ENCODE results near the gene ATP8B4. TPM values are rescaled to one million over a fixed set of nuclear protein-coding genes. Genes with fewer than 3 reads are reported as not detected.

The ATP8B4 gene
- total and polyA plus RNA-seq, 2 donors from 2014 or later, result 2.1 to 12.5 TPM

- Histone ChIP-seq H3K27me3 (ENCODE audit: control insufficient read depth, insufficient read depth, low read length) (no peaks in the 10 kb centered on the region), H3K36me3 (ENCODE audit: control insufficient read depth in 2 of 3, insufficient read depth in 3 of 3, low read length in 3 of 3) (no peaks in the 10 kb centered on the region), H3K4me1 (ENCODE audit: control insufficient read depth in 2 of 3, insufficient read depth in 2 of 3, low read depth in 1 of 3, low read length in 3 of 3) (no peaks in the 10 kb centered on the region), H3K9ac (ENCODE audit: low read length in 3 of 3) (no peak overlapping the region), H3K4me3 (ENCODE audit: low read length in 3 of 3) (no peak overlapping the region), H3K27ac (ENCODE audit: low read depth in 2 of 2, low read length in 2 of 2) (no peak overlapping the region), H3K9me3 (ENCODE audit: control insufficient read depth in 2 of 3, insufficient read depth in 1 of 3, low read length in 3 of 3) (no peaks in the 10 kb centered on the region)
- TF ChIP-seq CTCF (IDR thresholded peaks at IDR 0.05; ENCODE audit: borderline replicate concordance, extremely low read depth, insufficient read depth), result no peak
- FAIRE-seq, result no peak
- DNase-seq, result no peak
- intact Hi-C loops (cut with DNase I), result no loop called here
These were observed 88.6 kb downstream of the ATP8B4 start for GRCh38 chr15:50030456-50030855.

GRCh38 chr15:50028326-50028725 lies 90.7 kb downstream of the ATP8B4 start:
- H3K9me3 ChIP-seq (ENCODE audit: control insufficient read depth in 2 of 3, insufficient read depth in 1 of 3, low read length in 3 of 3), result no peaks in the 10 kb centered on the region
- intact Hi-C loops (cut with DNase I), result no loop called here
- no peak overlapping the region for H3K27ac ChIP-seq (ENCODE audit: low read depth in 2 of 2, low read length in 2 of 2)
- H3K9ac ChIP-seq (ENCODE audit: low read length in 3 of 3), result no peak overlapping the region
- no peaks in the 10 kb centered on the region for H3K4me1 ChIP-seq (ENCODE audit: control insufficient read depth in 2 of 3, insufficient read depth in 2 of 3, low read depth in 1 of 3, low read length in 3 of 3)
- FAIRE-seq (no peak), DNase-seq (no peak)
- H3K4me3 ChIP-seq (ENCODE audit: low read length in 3 of 3), result no peak overlapping the region
- TF ChIP-seq CTCF (IDR thresholded peaks at IDR 0.05; ENCODE audit: borderline replicate concordance, extremely low read depth, insufficient read depth), result no peak
- no peaks in the 10 kb centered on the region for H3K36me3 ChIP-seq (ENCODE audit: control insufficient read depth in 2 of 3, insufficient read depth in 3 of 3, low read length in 3 of 3)
- H3K27me3 ChIP-seq (ENCODE audit: control insufficient read depth, insufficient read depth, low read length), result no peaks in the 10 kb centered on the region

- no peaks in the 10 kb centered on the region for H3K9me3 ChIP-seq (ENCODE audit: control insufficient read depth in 2 of 3, insufficient read depth in 1 of 3, low read length in 3 of 3)
- DNase-seq (peak in 1 of 5 donors; percentile 26), FAIRE-seq (no peak)
- H3K27me3 ChIP-seq (ENCODE audit: control insufficient read depth, insufficient read depth, low read length), result no peaks in the 10 kb centered on the region
- H3K36me3 ChIP-seq (ENCODE audit: control insufficient read depth in 2 of 3, insufficient read depth in 3 of 3, low read length in 3 of 3), result no peaks in the 10 kb centered on the region
- no peak overlapping the region for H3K4me3 ChIP-seq (ENCODE audit: low read length in 3 of 3)
- H3K27ac ChIP-seq (ENCODE audit: low read depth in 2 of 2, low read length in 2 of 2), result no peak overlapping the region
- no peak overlapping the region for H3K9ac ChIP-seq (ENCODE audit: low read length in 3 of 3)
- intact Hi-C loops (cut with DNase I), result no loop called here
- no peaks in the 10 kb centered on the region for H3K4me1 ChIP-seq (ENCODE audit: control insufficient read depth in 2 of 3, insufficient read depth in 2 of 3, low read depth in 1 of 3, low read length in 3 of 3)
- no peak for TF ChIP-seq CTCF (IDR thresholded peaks at IDR 0.05; ENCODE audit: borderline replicate concordance, extremely low read depth, insufficient read depth)
These were observed 94.8 kb downstream of the ATP8B4 start for GRCh38 chr15:50024281-50024680.

- H3K9me3 ChIP-seq (ENCODE audit: control insufficient read depth in 2 of 3, insufficient read depth in 1 of 3, low read length in 3 of 3), result no peaks in the 10 kb centered on the region
- no peak overlapping the region for H3K9ac ChIP-seq (ENCODE audit: low read length in 3 of 3)
- no peaks in the 10 kb centered on the region for H3K4me1 ChIP-seq (ENCODE audit: control insufficient read depth in 2 of 3, insufficient read depth in 2 of 3, low read depth in 1 of 3, low read length in 3 of 3)
- H3K36me3 ChIP-seq (ENCODE audit: control insufficient read depth in 2 of 3, insufficient read depth in 3 of 3, low read length in 3 of 3), result no peaks in the 10 kb centered on the region
- intact Hi-C loops (cut with DNase I), result no loop called here
- no peak overlapping the region for H3K27ac ChIP-seq (ENCODE audit: low read depth in 2 of 2, low read length in 2 of 2)
- no peak for FAIRE-seq
- no peaks in the 10 kb centered on the region for H3K27me3 ChIP-seq (ENCODE audit: control insufficient read depth, insufficient read depth, low read length)
- no peak overlapping the region for H3K4me3 ChIP-seq (ENCODE audit: low read length in 3 of 3)
- no peak for DNase-seq
- TF ChIP-seq CTCF (IDR thresholded peaks at IDR 0.05; ENCODE audit: borderline replicate concordance, extremely low read depth, insufficient read depth), result no peak
These were observed 100.5 kb downstream of the ATP8B4 start for GRCh38 chr15:50018491-50018890.

Data from kidney (tissue), 14 donors.